Activated B cell treated with CpG ODN at 0.5 μM for 24 hours (primary cell): ENCODE results near the gene AVPR2. TPM values are rescaled to one million over a fixed set of nuclear protein-coding genes. Genes with fewer than 3 reads are reported as not detected.

ENCODE experiments used
- ATAC-seq: fragments of 200-7000 bp; cut with Tn5 transposase; one replicate; pipeline ENCODE4 v1.10.0; 2021; ENCODE audit warnings: low read depth, mild to moderate bottlenecking, moderate library complexity
- CTCF ChIA-PET: fragments of 350-600 bp; sonication (Branson Sonifier 250); formaldehyde crosslinking; loops from one replicate; lab custom pipeline; 2021; ENCODE audit warnings: antibody characterized with exemption; lab: Charles Lee
- POLR2A ChIA-PET: fragments of 350-600 bp; sonication (Branson Sonifier 250); formaldehyde crosslinking; loops from one replicate; lab custom pipeline; 2021; ENCODE audit warnings: antibody characterized with exemption; lab: Charles Lee
- DNase-seq: peaks from one replicate; pipeline ENCODE4 v3.0.0; 2022
- H3K27ac Mint-ChIP-seq: one replicate; pipeline ENCODE4 v1.8.0; 2020; ENCODE audit warnings: mixed read lengths
- H3K27me3 Mint-ChIP-seq: one replicate; pipeline ENCODE4 v1.8.0; 2021; ENCODE audit warnings: mixed read lengths
- H3K36me3 Mint-ChIP-seq: one replicate; pipeline ENCODE4 v1.8.0; 2021; ENCODE audit warnings: low read depth, mixed read lengths
- H3K4me1 Mint-ChIP-seq: one replicate; pipeline ENCODE4 v1.8.0; 2021; ENCODE audit warnings: mixed read lengths
- H3K4me3 Mint-ChIP-seq: one replicate; pipeline ENCODE4 v1.8.0; 2020; ENCODE audit warnings: mild to moderate bottlenecking, mixed read lengths
- H3K9me3 Mint-ChIP-seq: one replicate; pipeline ENCODE4 v1.8.0; 2020; ENCODE audit warnings: mixed read lengths
- intact Hi-C: fragments of 100-400 bp; cut with micrococcal nuclease; formaldehyde crosslinking; loops from one replicate; pipeline ENCODE4 v1.15.1; 2024
- total RNA-seq: library from RNA; stranded (reverse); gene quantifications from 2 replicates; pipeline ENCODE4 v1.2.3, GENCODE V29; 2022
- TF ChIP-seq, protein P1 (sequence below): fragments of 200-600 bp; IDR thresholded peaks from one replicate; pipeline ENCODE4 v1.8.0; 2022; ENCODE audit warnings: antibody characterized with exemption, mild to moderate bottlenecking

The AVPR2 gene
- total RNA-seq, 1 donor from 2014 or later, result not detected

DNA sequence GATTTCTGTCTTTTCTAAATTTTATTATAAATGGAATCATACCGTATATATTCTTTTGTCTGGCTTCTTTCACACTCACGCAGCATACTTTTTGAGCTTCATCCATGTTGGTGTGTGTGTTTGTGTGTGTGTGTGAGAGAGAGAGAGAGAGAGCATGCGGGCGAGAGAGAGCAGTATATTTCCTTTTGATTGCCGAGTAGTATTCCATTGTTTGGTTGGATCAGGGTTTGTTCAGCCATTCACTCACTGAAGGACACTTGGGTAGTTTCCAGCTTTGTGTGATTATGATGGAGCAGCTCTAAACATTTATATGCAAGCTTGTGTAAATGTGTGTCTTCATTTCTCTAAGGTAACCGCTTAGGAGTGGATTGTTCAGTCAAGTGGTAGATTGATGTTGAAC lies 15.3 kb upstream of the AVPR2 start:
- peaks cover 29% of the 10 kb centered on the region for H3K4me1 Mint-ChIP-seq
- ATAC-seq (no peak), DNase-seq (no peak)
- H3K27me3 Mint-ChIP-seq, result no peaks in the 10 kb centered on the region
- no peaks in the 10 kb centered on the region for H3K36me3 Mint-ChIP-seq
- ChIA-PET POLR2A (interaction anchor here (0.7 to 1.6 kb wide), 2 partner anchors 11 to 37 kb away, joined by 3 to 6 read pairs; partner anchors contain the start of gene ARHGAP4), CTCF (no interaction called here)
- intact Hi-C loops, result loop anchor here (5.0 kb wide), 1 partner anchor 58 kb away; no protein-coding TSS in a partner anchor
- TF ChIP-seq, protein P1, sequence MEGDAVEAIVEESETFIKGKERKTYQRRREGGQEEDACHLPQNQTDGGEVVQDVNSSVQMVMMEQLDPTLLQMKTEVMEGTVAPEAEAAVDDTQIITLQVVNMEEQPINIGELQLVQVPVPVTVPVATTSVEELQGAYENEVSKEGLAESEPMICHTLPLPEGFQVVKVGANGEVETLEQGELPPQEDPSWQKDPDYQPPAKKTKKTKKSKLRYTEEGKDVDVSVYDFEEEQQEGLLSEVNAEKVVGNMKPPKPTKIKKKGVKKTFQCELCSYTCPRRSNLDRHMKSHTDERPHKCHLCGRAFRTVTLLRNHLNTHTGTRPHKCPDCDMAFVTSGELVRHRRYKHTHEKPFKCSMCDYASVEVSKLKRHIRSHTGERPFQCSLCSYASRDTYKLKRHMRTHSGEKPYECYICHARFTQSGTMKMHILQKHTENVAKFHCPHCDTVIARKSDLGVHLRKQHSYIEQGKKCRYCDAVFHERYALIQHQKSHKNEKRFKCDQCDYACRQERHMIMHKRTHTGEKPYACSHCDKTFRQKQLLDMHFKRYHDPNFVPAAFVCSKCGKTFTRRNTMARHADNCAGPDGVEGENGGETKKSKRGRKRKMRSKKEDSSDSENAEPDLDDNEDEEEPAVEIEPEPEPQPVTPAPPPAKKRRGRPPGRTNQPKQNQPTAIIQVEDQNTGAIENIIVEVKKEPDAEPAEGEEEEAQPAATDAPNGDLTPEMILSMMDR, result no peak
- H3K27ac Mint-ChIP-seq, result no peak overlapping the region
- no peak overlapping the region for H3K4me3 Mint-ChIP-seq
- H3K9me3 Mint-ChIP-seq, result no peaks in the 10 kb centered on the region

DNA sequence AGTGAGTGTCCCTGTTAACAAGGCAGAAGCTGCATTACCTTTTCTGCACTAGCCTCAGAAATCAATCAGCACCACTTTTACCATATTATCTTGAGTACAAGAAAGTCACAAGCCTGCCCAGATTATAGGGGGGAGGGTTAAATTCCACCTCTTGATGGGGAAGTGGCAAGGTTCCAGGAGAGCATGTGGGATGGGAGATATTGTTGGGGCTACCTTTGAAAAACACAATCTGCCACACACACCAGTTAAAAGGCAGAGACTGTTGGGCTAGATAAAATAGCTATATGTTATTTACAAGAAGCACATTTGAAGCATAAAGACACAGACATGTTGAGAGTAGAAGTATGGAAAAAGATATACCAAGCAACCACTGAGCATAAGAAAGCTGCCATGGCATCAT lies 6.6 kb upstream of the AVPR2 start:
- TF ChIP-seq, protein P1, result no peak
- no peak for ATAC-seq
- POLR2A ChIA-PET, result interaction anchor here (0.8 kb wide), 1 partner anchor 11 kb away, joined by 4 read pairs; no protein-coding TSS in a partner anchor
- Mint-ChIP-seq H3K4me1 (peaks cover 24% of the 10 kb centered on the region), H3K4me3 (no peak overlapping the region), H3K27ac (no peak overlapping the region), H3K9me3 (no peaks in the 10 kb centered on the region), H3K27me3 (no peaks in the 10 kb centered on the region), H3K36me3 (no peaks in the 10 kb centered on the region)
- CTCF ChIA-PET, result no interaction called here
- intact Hi-C loops, result no loop called here
- DNase-seq, result no peak

DNA sequence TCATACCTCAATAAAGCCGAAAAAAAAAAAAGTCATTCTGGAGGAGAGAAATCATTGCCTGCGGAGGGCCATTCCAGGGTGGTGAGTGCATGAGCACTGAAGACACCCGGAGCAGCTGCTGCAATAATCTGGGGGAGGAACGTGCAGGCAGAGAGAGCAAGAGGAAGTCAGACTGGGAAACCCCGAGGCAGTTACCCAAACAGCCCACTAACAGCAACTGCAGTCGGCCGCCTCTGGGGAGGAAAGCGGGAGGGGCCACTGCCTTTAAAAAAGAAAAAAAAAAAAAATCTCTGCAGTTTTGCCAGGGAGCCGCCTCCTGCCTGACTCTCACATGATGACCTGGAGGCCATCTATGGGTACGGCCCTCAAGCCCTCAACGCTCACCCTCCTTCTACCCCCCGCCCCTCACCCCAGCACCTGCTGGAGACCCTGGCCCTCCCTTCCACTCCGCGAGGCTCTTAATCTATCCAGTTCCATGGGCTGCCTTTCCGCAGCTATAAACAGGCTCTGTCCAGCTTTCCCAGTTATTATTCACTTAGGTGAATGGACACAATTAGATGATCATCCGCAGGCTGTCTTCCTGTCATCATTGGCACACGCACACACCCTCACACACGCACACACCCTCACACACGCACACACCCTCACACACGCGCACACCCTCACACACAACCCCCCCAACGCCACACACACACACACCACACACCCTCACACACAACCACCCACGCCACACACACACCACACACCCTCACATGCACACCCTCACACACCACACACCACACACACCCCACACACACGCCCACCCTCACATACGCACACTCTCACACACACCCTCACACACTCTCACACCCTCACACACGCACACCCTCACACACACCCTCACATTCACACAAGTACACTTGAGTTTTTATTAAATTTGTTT lies 3.4 kb upstream of the AVPR2 start:
- TF ChIP-seq, protein P1, result no peak
- ChIA-PET POLR2A (interaction anchor here (0.7 to 1.9 kb wide), 7 partner anchors 9 to 176 kb away, joined by 3 to 12 read pairs (median 7); partner anchors contain the start of gene L1CAM), CTCF (interaction anchor here (0.8 to 1.0 kb wide), 2 partner anchors 22 to 83 kb away, joined by 3 read pairs; no protein-coding TSS in a partner anchor)
- Mint-ChIP-seq H3K27ac (peak overlapping the region; percentile 83), H3K27me3 (no peaks in the 10 kb centered on the region), H3K4me3 (peak overlapping the region; percentile 72), H3K4me1 (peaks cover 44% of the 10 kb centered on the region), H3K9me3 (no peaks in the 10 kb centered on the region), H3K36me3 (no peaks in the 10 kb centered on the region)
- peak; percentile 91 for ATAC-seq
- peak; percentile 47 for DNase-seq
- intact Hi-C loops, result loop anchor here (1.0 to 2.0 kb wide), 4 partner anchors 13 to 107 kb away; partner anchors contain the start of genes IDH3G and SSR4

DNA sequence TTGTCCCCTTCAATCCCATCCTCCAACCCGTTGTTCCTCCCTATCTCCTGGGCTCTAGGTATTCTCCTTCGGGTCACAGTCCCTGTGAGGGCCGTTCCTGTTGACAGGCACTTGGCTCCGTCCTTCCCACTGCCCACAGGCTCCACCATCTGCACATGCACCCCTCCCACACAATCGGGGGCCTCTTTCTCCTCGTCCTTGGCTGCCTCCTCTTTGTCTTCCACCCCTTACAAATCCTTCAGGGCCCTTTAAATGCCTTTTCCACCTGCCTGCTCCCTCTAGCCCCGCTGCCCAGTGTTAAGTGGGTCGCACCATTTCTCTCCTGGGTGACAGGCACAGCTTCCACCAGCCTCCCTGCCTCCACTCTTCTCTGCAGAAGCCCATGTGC lies 2.7 kb upstream of the AVPR2 start:
- POLR2A ChIA-PET, result interaction anchor here (1.8 to 1.9 kb wide), 2 partner anchors 21 to 23 kb away, joined by 11 to 12 read pairs; no protein-coding TSS in a partner anchor
- ATAC-seq (no peak), DNase-seq (no peak)
- no peaks in the 10 kb centered on the region for H3K27me3 Mint-ChIP-seq
- CTCF ChIA-PET, result no interaction called here
- TF ChIP-seq, protein P1, result no peak
- intact Hi-C loops, result loop anchor here (1.0 to 2.0 kb wide), 4 partner anchors 13 to 107 kb away; partner anchors contain the start of genes IDH3G and SSR4
- peak overlapping the region; percentile 46 for H3K4me3 Mint-ChIP-seq
- no peaks in the 10 kb centered on the region for H3K36me3 Mint-ChIP-seq
- peaks cover 44% of the 10 kb centered on the region for H3K4me1 Mint-ChIP-seq
- H3K9me3 Mint-ChIP-seq, result no peaks in the 10 kb centered on the region
- H3K27ac Mint-ChIP-seq, result peak overlapping the region; percentile 50

DNA sequence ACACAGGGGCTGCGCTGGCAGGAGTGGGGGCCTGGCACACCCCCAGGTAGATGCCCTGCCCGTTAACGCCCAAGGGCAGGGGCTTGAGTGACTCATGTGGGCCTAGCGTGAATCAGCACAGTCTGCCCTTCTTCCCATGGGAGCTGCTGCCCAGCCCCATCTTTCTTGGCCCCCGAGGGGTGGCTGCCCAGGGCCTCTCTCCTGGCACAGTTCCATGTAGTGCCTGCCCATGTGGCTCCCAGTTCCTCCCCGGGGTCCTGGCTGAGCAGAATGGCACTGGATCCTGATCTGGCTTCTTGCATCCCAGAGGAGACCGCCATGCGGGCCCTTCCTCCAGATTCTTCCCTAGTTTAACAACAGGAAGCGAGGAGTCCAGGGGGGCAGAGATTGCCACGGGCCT lies 2.1 kb upstream of the AVPR2 start:
- intact Hi-C loops, result no loop called here
- H3K27ac Mint-ChIP-seq, result no peak overlapping the region
- TF ChIP-seq, protein P1, result no peak
- no peaks in the 10 kb centered on the region for H3K9me3 Mint-ChIP-seq
- H3K36me3 Mint-ChIP-seq, result peaks cover under 1% of the 10 kb centered on the region
- ChIA-PET CTCF (no interaction called here), POLR2A (interaction anchor here (1.6 to 5.2 kb wide), 2 partner anchors 23 to 108 kb away, joined by 8 to 25 read pairs; partner anchors contain the start of genes ARHGAP4, IDH3G and SSR4)
- H3K27me3 Mint-ChIP-seq, result no peaks in the 10 kb centered on the region
- DNase-seq, result no peak
- no peak for ATAC-seq
- no peak overlapping the region for H3K4me3 Mint-ChIP-seq
- H3K4me1 Mint-ChIP-seq, result peaks cover 44% of the 10 kb centered on the region
